GM19463 (cell line): ENCODE measurements around the gene TBCE.

Experiments used
- ATAC-seq: cut with Tn5 transposase; IDR thresholded peaks from one replicate; pipeline ENCODE4 v1.9.1; 2021; ENCODE audit warnings: mild to moderate bottlenecking, moderate library complexity; ENCODE audit not compliant: unreplicated experiment

Gene TBCE

GRCh38 chr1:235409042-235409820 lies 42.0 kb downstream of the TBCE start:
- ATAC-seq, result no peak

- ATAC-seq, result no peak
These were observed 43.2 kb downstream of the TBCE start for GRCh38 chr1:235410467-235410866.

- ATAC-seq, result no peak
These were observed 44.6 kb downstream of the TBCE start for GRCh38 chr1:235411489-235412486.

GRCh38 chr1:235415008-235415904 lies 48.0 kb downstream of the TBCE start:
- peak; percentile 77 for ATAC-seq

GRCh38 chr1:235416662-235417049 lies 49.4 kb downstream of the TBCE start:
- no peak for ATAC-seq

GRCh38 chr1:235417086-235417697 lies 50.0 kb downstream of the TBCE start:
- no peak for ATAC-seq

GRCh38 chr1:235421751-235422150 lies 54.5 kb downstream of the TBCE start:
- no peak for ATAC-seq

GRCh38 chr1:235423214-235423652 lies 56.0 kb downstream of the TBCE start:
- ATAC-seq, result peak; percentile 91

- no peak for ATAC-seq
These were observed 56.9 kb downstream of the TBCE start for GRCh38 chr1:235424092-235424491.

GRCh38 chr1:235425357-235425756 lies 58.1 kb downstream of the TBCE start:
- no peak for ATAC-seq

GRCh38 chr1:235426143-235426542 lies 58.9 kb downstream of the TBCE start:
- no peak for ATAC-seq

GRCh38 chr1:235426680-235427079 lies 59.5 kb downstream of the TBCE start:
- ATAC-seq, result no peak

- ATAC-seq, result no peak
These were observed 60.2 kb downstream of the TBCE start for GRCh38 chr1:235427447-235427846.

- no peak for ATAC-seq
These were observed 61.9 kb downstream of the TBCE start for GRCh38 chr1:235429143-235429542.

- no peak for ATAC-seq
These were observed 63.8 kb downstream of the TBCE start for GRCh38 chr1:235430991-235431390.

GRCh38 chr1:235434001-235434400 lies 66.8 kb downstream of the TBCE start:
- no peak for ATAC-seq

- ATAC-seq, result no peak
These were observed 74.0 kb downstream of the TBCE start for GRCh38 chr1:235441159-235441685.

GRCh38 chr1:235442788-235443429 lies 75.7 kb downstream of the TBCE start:
- no peak for ATAC-seq

- ATAC-seq, result no peak
These were observed 81.4 kb downstream of the TBCE start for GRCh38 chr1:235448616-235449015.

- ATAC-seq, result no peak
These were observed 83.2 kb downstream of the TBCE start for GRCh38 chr1:235450433-235450832.
